ENCODE measurements around the gene RPL13A.

RPL13A gene

GRCh38 chr19:49499030-49499670, 11.7 kb downstream of the RPL13A start:
- TF ChIP-seq FOXP2 (optimal IDR thresholded peaks at IDR 0.05; ENCODE audit: borderline replicate concordance, extremely low read depth, extremely low read length, insufficient read depth) (no peak), REST (IDR thresholded peaks at IDR 0.05; ENCODE audit: insufficient read depth in 1 of 2, low read depth in 2 of 2, low read length in 2 of 2) (no peak), SIN3A (IDR thresholded peaks at IDR 0.05; ENCODE audit: borderline replicate concordance, insufficient read depth, low read length) (no peak), POLR2AphosphoS5 (IDR thresholded peaks at IDR 0.05; ENCODE audit: low read depth, low read length) (no peak; the same call in none of the 2 replicates), TAF1 (IDR thresholded peaks at IDR 0.05; ENCODE audit: borderline replicate concordance, insufficient read depth, low read length) (no peak; the same call in 1 of the 2 replicates)

- TF ChIP-seq POLR2AphosphoS5 (IDR thresholded peaks at IDR 0.05; ENCODE audit: low read depth, low read length) (no peak), REST (IDR thresholded peaks at IDR 0.05; ENCODE audit: insufficient read depth in 1 of 2, low read depth in 2 of 2, low read length in 2 of 2) (no peak), TAF1 (IDR thresholded peaks at IDR 0.05; ENCODE audit: borderline replicate concordance, insufficient read depth, low read length) (no peak), FOXP2 (optimal IDR thresholded peaks at IDR 0.05; ENCODE audit: borderline replicate concordance, extremely low read depth, extremely low read length, insufficient read depth) (no peak), SIN3A (IDR thresholded peaks at IDR 0.05; ENCODE audit: borderline replicate concordance, insufficient read depth, low read length) (no peak)
Measured at GRCh38 chr19:49502866-49503581, 15.6 kb downstream of the RPL13A start.

GRCh38 chr19:49503582-49503962, 16.2 kb downstream of the RPL13A start:
- no peak for TF ChIP-seq TAF1 (IDR thresholded peaks at IDR 0.05; ENCODE audit: borderline replicate concordance, insufficient read depth, low read length)
- TF ChIP-seq POLR2AphosphoS5 (IDR thresholded peaks at IDR 0.05; ENCODE audit: low read depth, low read length): no peak
- no peak for TF ChIP-seq SIN3A (IDR thresholded peaks at IDR 0.05; ENCODE audit: borderline replicate concordance, insufficient read depth, low read length)
- TF ChIP-seq REST (IDR thresholded peaks at IDR 0.05; ENCODE audit: insufficient read depth in 1 of 2, low read depth in 2 of 2, low read length in 2 of 2): no peak
- no peak for TF ChIP-seq FOXP2 (optimal IDR thresholded peaks at IDR 0.05; ENCODE audit: borderline replicate concordance, extremely low read depth, extremely low read length, insufficient read depth)

GRCh38 chr19:49506575-49507105, 19.2 kb downstream of the RPL13A start:
- TF ChIP-seq REST (IDR thresholded peaks at IDR 0.05; ENCODE audit: insufficient read depth in 1 of 2, low read depth in 2 of 2, low read length in 2 of 2) (no peak), SIN3A (IDR thresholded peaks at IDR 0.05; ENCODE audit: borderline replicate concordance, insufficient read depth, low read length) (no peak)
